Fibroblast of pulmonary artery (primary cell): ENCODE results near the gene UPF1.
A peak's percentile ranks its signal among the peaks of the same experiment; 100 is the strongest.

Source experiments
- DNase-seq: peaks from one replicate; pipeline ENCODE4 v3.0.0-alpha.2; 2010; ENCODE audit warnings: low read depth
- H3K4me3 ChIP-seq: replicated peaks from 2 replicates; pipeline ENCODE4 v1.5.1; 2011; ENCODE audit warnings: low read depth, mild to moderate bottlenecking, control low read depth, low read length, moderate library complexity
- TF ChIP-seq, protein P1 (sequence below): IDR thresholded peaks from 2 replicates; pipeline ENCODE4 v1.5.1; 2011; ENCODE audit warnings: mild to moderate bottlenecking, control low read depth, low read length, inconsistent platforms; ENCODE audit errors: missing control alignments

The UPF1 gene

GRCh38 chr19:18846862-18847548 lies 15.2 kb downstream of the UPF1 start:
- TF ChIP-seq, protein P1, sequence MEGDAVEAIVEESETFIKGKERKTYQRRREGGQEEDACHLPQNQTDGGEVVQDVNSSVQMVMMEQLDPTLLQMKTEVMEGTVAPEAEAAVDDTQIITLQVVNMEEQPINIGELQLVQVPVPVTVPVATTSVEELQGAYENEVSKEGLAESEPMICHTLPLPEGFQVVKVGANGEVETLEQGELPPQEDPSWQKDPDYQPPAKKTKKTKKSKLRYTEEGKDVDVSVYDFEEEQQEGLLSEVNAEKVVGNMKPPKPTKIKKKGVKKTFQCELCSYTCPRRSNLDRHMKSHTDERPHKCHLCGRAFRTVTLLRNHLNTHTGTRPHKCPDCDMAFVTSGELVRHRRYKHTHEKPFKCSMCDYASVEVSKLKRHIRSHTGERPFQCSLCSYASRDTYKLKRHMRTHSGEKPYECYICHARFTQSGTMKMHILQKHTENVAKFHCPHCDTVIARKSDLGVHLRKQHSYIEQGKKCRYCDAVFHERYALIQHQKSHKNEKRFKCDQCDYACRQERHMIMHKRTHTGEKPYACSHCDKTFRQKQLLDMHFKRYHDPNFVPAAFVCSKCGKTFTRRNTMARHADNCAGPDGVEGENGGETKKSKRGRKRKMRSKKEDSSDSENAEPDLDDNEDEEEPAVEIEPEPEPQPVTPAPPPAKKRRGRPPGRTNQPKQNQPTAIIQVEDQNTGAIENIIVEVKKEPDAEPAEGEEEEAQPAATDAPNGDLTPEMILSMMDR = peak; percentile 94
- DNase-seq = peak; percentile 83
- no peak overlapping the region for H3K4me3 ChIP-seq

DNA sequence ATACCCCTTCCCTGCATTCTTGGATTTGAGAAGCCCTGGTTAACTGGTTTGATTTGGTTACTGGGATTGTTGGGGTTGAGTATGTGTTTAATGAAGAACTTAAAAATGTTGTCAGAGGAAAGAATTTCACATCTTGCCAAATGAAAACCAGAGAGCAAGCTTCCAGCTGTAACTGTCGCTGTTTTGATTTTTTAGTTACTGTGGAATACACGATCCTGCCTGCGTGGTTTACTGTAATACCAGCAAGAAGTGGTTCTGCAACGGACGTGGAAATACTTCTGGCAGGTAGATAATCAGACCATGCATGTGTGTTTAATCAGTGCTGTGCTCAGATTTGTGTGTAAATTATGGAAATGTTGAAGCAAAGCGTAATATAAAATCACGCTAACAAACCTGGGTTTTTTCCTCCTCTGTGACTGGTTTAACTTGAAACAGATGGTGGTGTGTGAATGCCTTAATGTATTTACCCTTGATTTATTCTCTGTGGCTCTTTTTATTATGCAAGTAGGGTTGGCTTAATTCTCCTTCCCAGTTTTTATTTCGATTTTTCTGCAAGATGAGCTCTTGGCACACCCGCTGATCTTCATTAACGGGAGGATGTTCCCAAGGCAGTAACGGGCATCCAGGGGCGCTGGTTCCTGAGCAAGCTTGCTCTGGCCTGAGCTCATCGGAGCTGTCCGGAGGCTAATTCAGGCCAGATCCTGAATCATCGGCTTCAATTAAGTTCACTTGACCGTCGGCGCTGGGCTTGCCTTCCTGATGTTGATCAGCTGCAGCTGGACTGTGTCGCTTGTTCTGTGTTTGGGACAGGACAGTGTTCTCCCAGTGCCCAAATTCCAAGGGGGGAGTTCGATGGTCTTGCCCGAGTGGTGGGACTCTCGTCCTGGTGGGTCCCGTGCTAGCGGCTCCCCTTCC lies 16.0 kb downstream of the UPF1 start:
- H3K4me3 ChIP-seq = peak overlapping the region; percentile 3
- TF ChIP-seq, protein P1 = no peak
- peak; percentile 18 for DNase-seq

GRCh38 chr19:18848878-18849661 lies 17.3 kb downstream of the UPF1 start:
- TF ChIP-seq, protein P1 = no peak
- H3K4me3 ChIP-seq = peak overlapping the region; percentile 14
- DNase-seq = peak; percentile 80

- H3K4me3 ChIP-seq = no peak overlapping the region
- DNase-seq = no peak
- TF ChIP-seq, protein P1 = no peak
Measured at GRCh38 chr19:18849838-18850400, 18.2 kb downstream of the UPF1 start.

- no peak overlapping the region for H3K4me3 ChIP-seq
- TF ChIP-seq, protein P1 = no peak
- no peak for DNase-seq
Measured at GRCh38 chr19:18850471-18851375, 19.0 kb downstream of the UPF1 start.
